Small intestine (tissue), 7 donors: ENCODE results near the gene STPG4. TPM values are rescaled to one million over a fixed set of nuclear protein-coding genes. Genes with fewer than 3 reads are reported as not detected.

Experiments used
- DNase-seq, 2 donors: peaks; one replicate each; pipeline versions ENCODE4 v3.0.0 to v3.0.0-alpha.2; 2013
- FAIRE-seq: peaks from 2 replicates; lab custom pipeline; 2012; peaks lifted over from hg19 to GRCh38; lab: Jason Lieb, UNC
- H3K27ac ChIP-seq, 3 donors: one replicate each; pipeline ENCODE4 v1.5.1; 2013; ENCODE audit warnings: low read length in 2 of 3, mild to moderate bottlenecking in 2 of 3, control low read depth in 1 of 3, inconsistent platforms in 1 of 3, low read depth in 1 of 3, moderate library complexity in 1 of 3
- H3K27me3 ChIP-seq, 3 donors: one replicate each; pipeline ENCODE4 v1.6.1; 2013; ENCODE audit warnings: low read length in 3 of 3, inconsistent platforms in 1 of 3; ENCODE audit not compliant: control insufficient read depth in 3 of 3, insufficient read depth in 3 of 3
- H3K36me3 ChIP-seq, 3 donors: one replicate each; pipeline ENCODE4 v1.6.1; 2013; ENCODE audit warnings: low read length in 3 of 3, inconsistent platforms in 1 of 3, low read depth in 1 of 3, mild to moderate bottlenecking in 1 of 3, moderate library complexity in 1 of 3; ENCODE audit not compliant: control insufficient read depth in 3 of 3, insufficient read depth in 2 of 3
- H3K4me1 ChIP-seq, 3 donors: one replicate each; pipeline ENCODE4 v1.6.1; 2013; ENCODE audit warnings: low read length in 2 of 3, inconsistent platforms in 1 of 3, low read depth in 1 of 3, mild to moderate bottlenecking in 1 of 3, moderate library complexity in 1 of 3; ENCODE audit not compliant: control insufficient read depth in 3 of 3, insufficient read depth in 2 of 3
- H3K4me3 ChIP-seq, 3 donors: one replicate each; pipeline ENCODE4 v1.5.1; 2013; ENCODE audit warnings: low read length in 3 of 3, control low read depth in 1 of 3, inconsistent platforms in 1 of 3, low read depth in 1 of 3, mild to moderate bottlenecking in 1 of 3, moderate library complexity in 1 of 3
- H3K9me3 ChIP-seq, 2 donors: one replicate each; pipeline ENCODE4 v1.6.1; 2013; ENCODE audit warnings: low read depth in 1 of 2, low read length in 1 of 2; ENCODE audit not compliant: control insufficient read depth in 2 of 2, insufficient read depth in 1 of 2
- WGBS, 3 donors: extraction: QIAGEN DNeasy Blood & Tissue Kit; methylation state at CpG; one replicate each; pipeline ENCODE4 v1.1.7; 2013; 5-methylcytosine and 5-hydroxymethylcytosine counted together
- polyA plus RNA-seq, 4 donors: library from polyadenylated mRNA; stranded (reverse) in 3 of 4; unstranded in 1 of 4; fragments of 200-250 nt in 3 of 4; fragments of 120-200 nt in 1 of 4; gene quantifications; one replicate each; pipeline versions ENCODE4 v1.2.1 to v1.2.3, GENCODE V29; 2013
- donor health status: healthy with polysubstance abuse.
- donor health status: control.
- donor health status: control.
- donor health status: Bipolar disorder and iron deficiency.
- donor health status: healthy.

Gene STPG4
- polyA plus RNA-seq, 4 donors: 0.06 to 0.12 TPM; not detected in 2

- DNase-seq: peak; percentile 83 to 97
- H3K36me3 ChIP-seq: no peaks in the 10 kb centered on the region
These were observed 66.6 kb downstream of the STPG4 start for GRCh38 chr2:47088371-47089082.

DNA sequence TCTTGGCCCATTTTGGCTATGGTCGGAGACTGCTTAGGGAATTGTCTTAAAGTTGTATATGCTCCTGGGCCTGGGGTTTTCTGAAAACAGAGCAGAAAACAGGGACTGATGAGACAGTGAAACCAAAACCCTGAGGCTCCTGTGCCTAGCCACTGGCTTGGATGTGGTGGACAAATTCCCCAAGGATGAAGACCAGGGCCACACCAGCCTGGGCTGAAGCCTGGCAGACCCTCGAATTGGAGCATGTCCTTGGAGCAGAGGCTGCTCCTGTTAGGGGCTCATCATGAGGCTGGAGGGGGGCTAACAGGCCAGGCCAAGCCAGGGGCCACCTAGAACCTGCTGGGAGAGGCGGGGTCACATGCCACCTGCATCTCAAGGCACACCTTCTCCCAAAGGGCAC, 68.1 kb downstream of the STPG4 start:
- WGBS, 3 donors: 64 to 71% (median 68%) methylated on average over 3 of the region's 3 CpGs
- H3K4me3 ChIP-seq: no peak overlapping the region
- DNase-seq: no peak
- H3K27me3 ChIP-seq: no peaks in the 10 kb centered on the region
- peaks cover 5 to 39% (median 28%) of the 10 kb centered on the region in 3 donors for H3K4me1 ChIP-seq
- H3K36me3 ChIP-seq: no peaks in the 10 kb centered on the region
- H3K27ac ChIP-seq: peak overlapping the region in 2 of 3 donors; percentile 45 to 59
- FAIRE-seq: no peak
- no peaks in the 10 kb centered on the region for H3K9me3 ChIP-seq

More at GRCh38 chr2:47088371-47089082, 66.6 kb downstream of the STPG4 start:
- Histone ChIP-seq H3K4me1 (peaks cover 5 to 39% (median 26%) of the 10 kb centered on the region in 3 donors), H3K27me3 (no peaks in the 10 kb centered on the region), H3K4me3 (no peak overlapping the region), H3K9me3 (no peaks in the 10 kb centered on the region), H3K27ac (peak overlapping the region; percentile 72 to 88 (median 80))
- WGBS, 3 donors: 7 to 39% (median 36%) methylated on average over 5 of the region's 5 CpGs
- no peak for FAIRE-seq

DNA sequence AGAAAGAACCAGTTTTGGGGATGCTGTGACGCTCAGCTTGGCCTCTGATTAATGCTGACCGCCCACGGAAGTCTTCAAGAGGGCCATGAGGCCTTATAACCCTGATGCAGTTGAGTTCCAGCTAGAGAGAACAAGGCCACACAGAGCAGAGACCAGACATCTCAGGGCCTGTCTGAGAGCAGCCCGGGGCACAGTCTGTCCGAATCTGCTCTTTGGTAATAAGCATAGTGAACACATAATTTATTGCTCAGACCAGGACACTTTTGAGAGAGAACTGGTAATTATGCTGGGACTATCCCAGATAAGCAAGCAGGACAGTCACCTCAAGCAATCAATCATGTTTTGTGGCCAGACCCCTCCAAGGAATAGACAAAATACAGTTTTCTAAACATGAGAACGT, 68.5 kb downstream of the STPG4 start:
- peaks cover 5 to 39% (median 28%) of the 10 kb centered on the region in 3 donors for H3K4me1 ChIP-seq
- FAIRE-seq (no peak), DNase-seq (no peak)
- no peaks in the 10 kb centered on the region for H3K36me3 ChIP-seq
- WGBS, 3 donors: 64 to 85% (median 81%) methylated on average over 6 of the region's 6 CpGs
- no peak overlapping the region for H3K4me3 ChIP-seq
- H3K27me3 ChIP-seq: no peaks in the 10 kb centered on the region
- no peaks in the 10 kb centered on the region for H3K9me3 ChIP-seq
- peak overlapping the region in 1 of 3 donors; percentile 59 for H3K27ac ChIP-seq

DNA sequence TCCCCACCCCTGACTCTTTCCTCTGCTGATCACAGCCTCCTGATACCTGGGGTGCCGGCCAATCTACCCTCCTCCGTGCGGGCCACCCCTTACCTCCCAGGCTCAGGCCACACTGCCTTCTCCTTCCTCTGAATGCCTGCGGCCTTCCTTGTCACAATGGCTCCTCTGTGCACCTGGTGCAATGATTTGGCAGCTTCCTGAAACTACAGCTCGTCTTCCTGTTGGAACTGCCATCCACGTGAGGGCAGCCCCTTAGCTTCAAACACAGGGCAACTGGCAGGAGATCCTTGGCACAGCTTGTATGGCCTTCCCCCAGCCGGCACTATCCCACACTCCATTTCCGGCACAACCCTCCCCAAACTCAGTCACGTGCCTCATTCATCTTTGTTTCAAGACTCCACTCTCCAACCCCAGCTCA, 69.0 kb downstream of the STPG4 start:
- H3K27me3 ChIP-seq: no peaks in the 10 kb centered on the region
- H3K4me1 ChIP-seq: peaks cover 5 to 39% (median 28%) of the 10 kb centered on the region in 3 donors
- 30 to 38% (median 35%) methylated on average over 9 of the region's 9 CpGs for WGBS, 3 donors
- H3K27ac ChIP-seq: peak overlapping the region in 1 of 3 donors; percentile 59
- no peak for FAIRE-seq
- H3K4me3 ChIP-seq: no peak overlapping the region
- H3K36me3 ChIP-seq: peaks cover 0 to under 1% (median 0%) of the 10 kb centered on the region in 3 donors
- H3K9me3 ChIP-seq: no peaks in the 10 kb centered on the region
- no peak for DNase-seq

DNA sequence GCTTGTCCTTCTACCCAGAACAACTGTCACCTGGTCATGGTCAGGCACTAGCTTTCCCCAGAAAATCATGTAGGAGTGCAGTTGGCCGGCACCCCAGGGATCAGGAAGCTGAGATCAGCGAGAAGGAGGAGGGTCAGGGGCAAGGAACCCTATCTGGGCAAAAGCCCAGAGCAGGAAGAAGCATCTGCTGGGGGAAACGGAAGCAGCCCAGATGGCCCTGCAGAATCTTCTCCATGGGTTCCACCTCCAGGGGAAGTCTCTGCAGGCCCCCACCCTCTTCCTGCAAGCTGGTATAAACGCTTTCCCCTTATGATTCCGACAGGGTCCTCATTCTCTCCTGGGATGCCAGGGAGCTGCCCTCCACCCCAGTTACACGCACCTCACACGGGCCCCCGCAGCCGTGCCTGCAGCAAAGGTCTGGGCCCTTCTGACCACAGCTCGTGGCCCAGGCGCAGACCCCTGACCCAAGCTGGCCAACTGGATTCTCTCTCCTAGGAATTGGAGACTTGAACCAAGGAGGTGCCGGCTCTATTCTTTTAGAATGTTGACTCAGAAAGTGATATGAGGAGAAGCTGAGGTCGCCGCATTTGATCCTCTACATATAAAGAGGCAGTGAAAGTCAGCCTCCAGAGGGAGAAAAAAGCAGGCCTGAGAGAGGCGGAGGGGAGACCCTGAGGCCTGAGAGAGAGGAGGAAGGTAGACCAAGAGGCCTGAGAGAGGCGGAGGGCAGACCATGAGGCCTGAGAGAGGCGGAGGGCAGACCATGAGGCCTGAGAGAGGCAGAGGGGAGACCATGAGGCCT, 71.0 kb downstream of the STPG4 start:
- Histone ChIP-seq H3K4me1 (peaks cover 9 to 50% (median 26%) of the 10 kb centered on the region in 3 donors), H3K27ac (peak overlapping the region in 1 of 3 donors; percentile 44), H3K27me3 (no peaks in the 10 kb centered on the region), H3K4me3 (no peak overlapping the region), H3K36me3 (peaks cover 0 to 5% (median 0%) of the 10 kb centered on the region in 3 donors), H3K9me3 (no peaks in the 10 kb centered on the region)
- FAIRE-seq (no peak), DNase-seq (no peak)
- WGBS, 3 donors: 71 to 84% (median 79%) methylated on average over 17 of the region's 17 CpGs

DNA sequence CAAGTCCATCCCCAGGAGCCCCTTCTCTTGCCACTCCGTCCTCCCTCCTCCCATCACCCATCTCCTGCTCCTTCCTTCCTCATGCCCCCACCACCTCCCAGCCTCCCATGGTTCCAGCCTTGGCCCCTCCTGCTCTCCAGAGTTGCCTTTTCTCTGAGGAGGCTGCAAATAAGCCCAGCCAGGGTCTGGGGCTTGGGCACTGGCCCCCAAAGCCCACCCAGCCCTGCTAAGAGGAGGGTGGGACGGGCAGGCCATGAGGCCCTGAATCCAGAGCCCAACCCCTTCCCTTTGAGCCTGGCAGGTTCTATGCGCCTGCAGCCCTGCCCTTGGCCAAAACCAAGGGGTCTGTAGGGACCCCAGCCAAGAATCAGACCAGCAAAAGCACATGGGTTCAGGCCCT, 71.6 kb downstream of the STPG4 start:
- H3K9me3 ChIP-seq: no peaks in the 10 kb centered on the region
- no peaks in the 10 kb centered on the region for H3K27me3 ChIP-seq
- FAIRE-seq: no peak
- WGBS, 3 donors: 83 to 100% (median 91%) methylated on average over 3 of the region's 3 CpGs
- H3K4me1 ChIP-seq: peaks cover 11 to 48% (median 29%) of the 10 kb centered on the region in 3 donors
- H3K4me3 ChIP-seq: no peak overlapping the region
- DNase-seq: no peak
- peak overlapping the region in 1 of 3 donors; percentile 44 for H3K27ac ChIP-seq
- peaks cover 0 to 5% (median 0%) of the 10 kb centered on the region in 3 donors for H3K36me3 ChIP-seq

GRCh38 chr2:47083005-47083404, 72.1 kb downstream of the STPG4 start:
- Histone ChIP-seq H3K9me3 (peaks cover 0 to 2% of the 10 kb centered on the region in 2 donors), H3K36me3 (peaks cover 0 to 5% (median 0%) of the 10 kb centered on the region in 3 donors), H3K4me1 (peaks cover 11 to 47% (median 29%) of the 10 kb centered on the region in 3 donors), H3K27ac (no peak overlapping the region), H3K4me3 (no peak overlapping the region), H3K27me3 (no peaks in the 10 kb centered on the region)
- DNase-seq (no peak), FAIRE-seq (no peak)
- WGBS, 3 donors: 83 to 90% (median 88%) methylated on average over 6 of the region's 6 CpGs

DNA sequence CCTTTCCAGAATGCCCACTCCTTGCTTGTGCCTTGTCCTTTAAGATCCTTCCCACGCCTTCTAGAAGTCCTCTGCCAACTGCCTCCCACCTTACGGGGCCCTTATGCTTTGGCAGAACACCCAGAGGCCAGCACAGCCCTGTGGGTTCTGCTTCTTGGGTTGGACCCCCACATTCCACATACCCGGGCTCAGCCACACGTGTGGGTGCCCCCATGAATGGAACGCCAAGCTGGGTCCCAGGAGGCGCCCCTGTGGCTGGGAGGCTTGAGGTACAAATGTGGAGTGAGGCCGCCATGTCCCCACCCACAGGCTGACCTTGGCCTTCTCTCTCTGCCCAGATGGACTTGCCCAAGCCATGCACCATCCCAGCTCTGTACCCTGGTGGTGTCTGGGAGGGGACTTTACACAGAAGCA, 74.2 kb downstream of the STPG4 start:
- FAIRE-seq: no peak
- Histone ChIP-seq H3K4me1 (peaks cover 11 to 38% (median 22%) of the 10 kb centered on the region in 3 donors), H3K9me3 (peaks cover 0 to 7% of the 10 kb centered on the region in 2 donors), H3K27ac (no peak overlapping the region), H3K4me3 (no peak overlapping the region), H3K27me3 (no peaks in the 10 kb centered on the region), H3K36me3 (peaks cover 0 to 13% (median 0%) of the 10 kb centered on the region in 3 donors)
- WGBS, 3 donors: 87 to 96% (median 89%) methylated on average over 7 of the region's 7 CpGs
- DNase-seq: no peak
